ENCODE results near the gene PC. TPM values are rescaled to one million over a fixed set of nuclear protein-coding genes. Genes with fewer than 3 reads are reported as not detected.
"Not testable (repeated sequence)": the region's sequence is repeated elsewhere in the genome, so short reads cannot be mapped to it uniquely, and the experiment has no call there.

Gene PC
- total and polyA plus RNA-seq, 7 donors = 2.0 to 40.2 (median 11.8) TPM

DNA sequence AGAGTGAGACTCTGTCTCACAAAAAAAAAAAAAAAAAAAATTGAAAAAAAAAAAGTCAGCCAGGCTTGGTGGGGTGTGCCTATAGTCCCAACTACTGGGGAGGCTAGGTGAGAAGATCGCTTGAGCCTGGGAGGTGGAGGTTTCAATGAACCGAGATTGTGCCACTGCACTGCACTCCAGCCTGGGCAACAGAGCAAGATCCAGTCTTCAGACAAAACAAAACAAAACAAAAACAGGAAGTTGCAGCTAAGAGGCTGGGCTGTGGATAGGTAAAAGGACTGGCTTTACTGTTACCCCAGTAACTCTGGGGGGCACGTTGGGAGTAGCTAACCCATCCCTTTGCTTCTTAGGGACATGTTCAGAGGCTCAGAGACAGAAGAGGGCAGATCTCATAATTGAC lies 6.3 kb upstream of the PC start:
- intact Hi-C loops (cut with DNase I) = no loop called here
- 69 to 78% methylated on average over 3 of the region's 3 CpGs for WGBS, 2 donors
- TF ChIP-seq, protein P1, sequence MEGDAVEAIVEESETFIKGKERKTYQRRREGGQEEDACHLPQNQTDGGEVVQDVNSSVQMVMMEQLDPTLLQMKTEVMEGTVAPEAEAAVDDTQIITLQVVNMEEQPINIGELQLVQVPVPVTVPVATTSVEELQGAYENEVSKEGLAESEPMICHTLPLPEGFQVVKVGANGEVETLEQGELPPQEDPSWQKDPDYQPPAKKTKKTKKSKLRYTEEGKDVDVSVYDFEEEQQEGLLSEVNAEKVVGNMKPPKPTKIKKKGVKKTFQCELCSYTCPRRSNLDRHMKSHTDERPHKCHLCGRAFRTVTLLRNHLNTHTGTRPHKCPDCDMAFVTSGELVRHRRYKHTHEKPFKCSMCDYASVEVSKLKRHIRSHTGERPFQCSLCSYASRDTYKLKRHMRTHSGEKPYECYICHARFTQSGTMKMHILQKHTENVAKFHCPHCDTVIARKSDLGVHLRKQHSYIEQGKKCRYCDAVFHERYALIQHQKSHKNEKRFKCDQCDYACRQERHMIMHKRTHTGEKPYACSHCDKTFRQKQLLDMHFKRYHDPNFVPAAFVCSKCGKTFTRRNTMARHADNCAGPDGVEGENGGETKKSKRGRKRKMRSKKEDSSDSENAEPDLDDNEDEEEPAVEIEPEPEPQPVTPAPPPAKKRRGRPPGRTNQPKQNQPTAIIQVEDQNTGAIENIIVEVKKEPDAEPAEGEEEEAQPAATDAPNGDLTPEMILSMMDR (IDR thresholded peaks at IDR 0.05) = no peak
- TF ChIP-seq EP300 (IDR thresholded peaks at IDR 0.05) = no peak

DNA sequence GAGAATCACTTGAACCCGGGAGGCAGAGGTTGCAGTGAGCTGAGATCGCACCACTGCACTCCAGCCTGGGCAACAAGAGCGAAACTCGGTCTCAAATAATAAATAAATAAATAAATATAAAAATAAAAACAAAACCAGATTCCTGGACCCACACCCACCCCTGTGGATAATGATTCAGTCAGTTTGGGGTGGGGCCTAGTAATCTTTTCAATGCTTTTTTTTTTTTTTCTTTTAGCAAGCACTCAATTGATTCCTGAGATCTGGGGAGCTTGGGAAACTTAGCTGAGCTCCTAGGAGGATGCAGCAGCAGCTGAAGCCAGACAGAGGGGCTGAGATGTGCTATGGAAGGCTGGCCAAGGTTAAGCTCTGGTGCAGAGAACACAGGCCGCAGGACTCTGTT lies 4.6 kb upstream of the PC start:
- TF ChIP-seq, protein P1 (IDR thresholded peaks at IDR 0.05) = no peak
- TF ChIP-seq EP300 (IDR thresholded peaks at IDR 0.05) = no peak
- TF ChIP-seq POLR2AphosphoS5 (IDR thresholded peaks at IDR 0.05) = no peak
- TF ChIP-seq POLR2A (IDR thresholded peaks at IDR 0.05) = no peak
- intact Hi-C loops (cut with DNase I) = no loop called here
- H3K4me3 ChIP-seq = no peak overlapping the region
- no peaks in the 10 kb centered on the region for H3K27me3 ChIP-seq
- DNase-seq = no peak
- no peak overlapping the region for H3K27ac ChIP-seq
- 89 to 97% methylated on average over 5 of the region's 5 CpGs for WGBS, 2 donors
- no peaks in the 10 kb centered on the region for H3K36me3 ChIP-seq
- peaks cover 0 to 8% (median 7%) of the 10 kb centered on the region in 4 donors for H3K4me1 ChIP-seq
- no peaks in the 10 kb centered on the region for H3K9me3 ChIP-seq

More for the DNA sequence above, 6.3 kb upstream of the PC start:
- H3K4me3 ChIP-seq = no peak overlapping the region
- DNase-seq = no peak
- H3K27me3 ChIP-seq = no peaks in the 10 kb centered on the region
- no peaks in the 10 kb centered on the region for H3K9me3 ChIP-seq
- H3K4me1 ChIP-seq = no peaks in the 10 kb centered on the region
- H3K36me3 ChIP-seq = no peaks in the 10 kb centered on the region
- no peak overlapping the region for H3K27ac ChIP-seq

DNA sequence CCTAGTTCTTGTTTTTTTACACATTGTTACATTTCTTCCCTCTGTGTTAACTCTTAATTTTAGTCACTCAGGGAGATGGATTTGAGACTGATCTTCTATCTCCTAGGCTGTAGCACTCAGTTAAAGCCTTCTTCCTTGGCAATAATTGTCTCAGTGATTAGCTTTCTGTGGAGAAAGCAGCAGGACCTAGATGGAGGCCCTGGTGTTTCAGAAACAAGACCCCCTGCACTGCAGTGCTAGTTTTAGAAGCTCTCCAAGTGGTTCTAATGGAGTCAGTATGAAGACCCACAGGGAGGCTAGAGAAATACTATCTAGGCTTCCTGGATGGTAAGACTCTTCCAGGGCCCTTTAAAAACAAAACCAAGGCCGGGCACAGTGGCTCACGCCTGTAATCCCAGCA lies 4.1 kb upstream of the PC start:
- 90 to 94% methylated on average over 2 of the region's 2 CpGs for WGBS, 2 donors
- H3K27ac ChIP-seq = no peak overlapping the region
- no peak for DNase-seq
- no peaks in the 10 kb centered on the region for H3K27me3 ChIP-seq
- no peaks in the 10 kb centered on the region for H3K36me3 ChIP-seq
- no peaks in the 10 kb centered on the region for H3K9me3 ChIP-seq
- peaks cover 0 to 13% (median 13%) of the 10 kb centered on the region in 4 donors for H3K4me1 ChIP-seq
- intact Hi-C loops (cut with DNase I) = no loop called here
- no peak overlapping the region for H3K4me3 ChIP-seq
- TF ChIP-seq POLR2AphosphoS5 (IDR thresholded peaks at IDR 0.05) (no peak), POLR2A (IDR thresholded peaks at IDR 0.05) (no peak), EP300 (IDR thresholded peaks at IDR 0.05) (no peak)
- TF ChIP-seq, protein P1 (IDR thresholded peaks at IDR 0.05) = no peak

DNA sequence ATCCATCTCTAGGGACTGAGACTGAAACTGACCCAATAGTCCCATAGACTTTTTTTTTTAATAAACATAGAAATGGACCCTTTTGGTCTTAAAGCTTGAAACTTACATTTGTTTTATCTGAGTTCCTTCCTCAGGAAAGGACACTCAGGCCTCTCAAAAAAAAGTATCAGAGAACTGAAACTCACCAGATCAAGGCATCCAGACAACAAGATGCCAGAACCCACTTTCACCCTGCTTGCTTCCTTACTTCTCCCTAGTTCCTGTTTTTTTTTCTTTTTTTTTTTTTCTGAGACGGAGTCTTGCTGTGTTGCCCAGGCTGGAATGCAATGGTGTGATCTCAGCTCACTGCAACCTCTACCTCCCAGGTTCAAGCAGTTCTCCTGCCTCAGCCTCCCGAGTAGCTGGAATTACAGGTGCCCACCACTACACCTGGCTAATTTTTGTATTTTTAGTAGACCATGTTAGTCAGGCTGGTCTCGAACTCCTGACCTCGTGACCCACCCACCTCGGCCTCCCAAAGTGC lies 3.6 kb upstream of the PC start:
- H3K27me3 ChIP-seq; H3K4me3 ChIP-seq; intact Hi-C loops (cut with DNase I); H3K36me3 ChIP-seq; H3K9me3 ChIP-seq; H3K27ac ChIP-seq; DNase-seq: not testable (repeated sequence)
- 82 to 90% methylated on average over 5 of the region's 5 CpGs for WGBS, 2 donors
- peaks cover 0 to 17% (median 14%) of the 10 kb centered on the region in 4 donors for H3K4me1 ChIP-seq

DNA sequence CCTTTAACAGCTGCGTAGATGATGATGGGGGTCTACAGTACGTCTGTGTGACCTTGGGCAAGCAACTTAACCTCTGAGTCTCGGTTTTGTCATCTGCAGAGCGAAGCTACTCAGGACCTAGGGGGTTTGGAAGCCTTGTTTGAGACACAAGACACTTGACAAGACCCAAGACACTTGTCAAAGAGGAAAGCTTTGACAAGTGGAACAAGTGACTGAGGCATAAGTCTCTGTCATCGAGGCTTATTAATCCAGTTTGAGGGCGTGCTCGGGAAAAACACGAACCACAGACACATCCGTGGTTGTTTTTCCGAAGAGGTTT lies 732 bp upstream of the PC start:
- Histone ChIP-seq H3K27me3 (no peaks in the 10 kb centered on the region), H3K4me3 (peak overlapping the region; percentile 3 to 80 (median 70)), H3K36me3 (no peaks in the 10 kb centered on the region), H3K27ac (peak overlapping the region; percentile 75 to 81 (median 78)), H3K9me3 (no peaks in the 10 kb centered on the region), H3K4me1 (peaks cover 0 to 17% (median 14%) of the 10 kb centered on the region in 4 donors)
- TF ChIP-seq POLR2AphosphoS5 (IDR thresholded peaks at IDR 0.05) = peak in 1 of 4 donors; percentile 1
- no peak for TF ChIP-seq EP300 (IDR thresholded peaks at IDR 0.05)
- WGBS, 2 donors = 34 to 56% methylated on average over 10 of the region's 10 CpGs
- DNase-seq = no peak
- intact Hi-C loops (cut with DNase I) = no loop called here

DNA sequence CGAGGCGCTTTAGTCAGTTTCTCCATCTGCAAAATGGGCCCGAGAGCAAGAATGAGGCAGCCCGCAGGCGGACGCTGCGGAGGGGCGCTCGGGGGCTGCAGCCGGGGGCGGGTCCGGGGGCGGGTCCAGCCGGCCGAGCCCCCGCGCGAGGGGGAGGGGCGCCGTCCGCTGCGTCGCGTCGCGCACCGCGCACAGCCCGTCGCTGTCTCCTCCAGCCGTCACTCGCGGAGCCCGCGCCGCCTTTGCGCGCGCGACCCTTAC lies 282 bp downstream of the PC start:
- 2% methylated on average over 40 of the region's 40 CpGs for WGBS, 2 donors
- Histone ChIP-seq H3K27ac (peak overlapping the region; percentile 76 to 81 (median 78)), H3K4me1 (peaks cover 0 to 17% (median 14%) of the 10 kb centered on the region in 4 donors), H3K36me3 (no peaks in the 10 kb centered on the region), H3K4me3 (peak overlapping the region; percentile 55 to 80 (median 70)), H3K27me3 (no peaks in the 10 kb centered on the region), H3K9me3 (no peaks in the 10 kb centered on the region)
- no peak for DNase-seq
- intact Hi-C loops (cut with DNase I) = no loop called here
- TF ChIP-seq POLR2A (IDR thresholded peaks at IDR 0.05) (no peak), EP300 (IDR thresholded peaks at IDR 0.05) (no peak), POLR2AphosphoS5 (IDR thresholded peaks at IDR 0.05) (no peak)
- TF ChIP-seq, protein P1 (IDR thresholded peaks at IDR 0.05) = no peak

Data from sigmoid colon (tissue), 7 donors.